ENCODE results near the gene ZNF841.
"Not testable (repeated sequence)": the region's sequence is repeated elsewhere in the genome, so short reads cannot be mapped to it uniquely, and the experiment has no call there.

ZNF841 gene

GRCh38 chr19:52095172-52096014 lies at the start of gene ZNF841:
Gene ZNF841 (minus strand): TSS chr19:52095765. CDS start chr19:52084801, 10,964 bp downstream.
- peak; percentile 17 to 96 (median 87) for DNase-seq

GRCh38 chr19:52142001-52142595 lies 46.5 kb upstream of the ZNF841 start:
- DNase-seq: no peak

GRCh38 chr19:52141203-52141602 lies 45.6 kb upstream of the ZNF841 start:
- DNase-seq: no peak

GRCh38 chr19:52140032-52140710 lies 44.6 kb upstream of the ZNF841 start:
- peak in 10 of 51 donors; percentile 6 to 98 (median 94) for DNase-seq

- peak; percentile 42 to 98 (median 89) for DNase-seq
Observed at GRCh38 chr19:52139252-52140031, 43.9 kb upstream of the ZNF841 start, which contains the start of gene ZNF616. Gene ZNF616 (minus strand): TSS chr19:52139938. CDS start chr19:52130512, 9,426 bp downstream.

GRCh38 chr19:52138983-52139251 lies 43.4 kb upstream of the ZNF841 start:
- peak in 2 of 51 donors; percentile 26 to 49 for DNase-seq

- DNase-seq: peak in 22 of 51 donors; percentile 0 to 42 (median 8)
Observed at GRCh38 chr19:52138278-52138982, 42.9 kb upstream of the ZNF841 start.

- DNase-seq: no peak
Observed at GRCh38 chr19:52120286-52120685, 24.7 kb upstream of the ZNF841 start.

- DNase-seq: no peak
Observed at GRCh38 chr19:52115526-52116053, 20.0 kb upstream of the ZNF841 start.

GRCh38 chr19:52114691-52115090 lies 19.1 kb upstream of the ZNF841 start:
- DNase-seq: no peak

GRCh38 chr19:52112624-52113023 lies 17.1 kb upstream of the ZNF841 start:
- DNase-seq: no peak

GRCh38 chr19:52110780-52111179 lies 15.2 kb upstream of the ZNF841 start:
- no peak for DNase-seq

GRCh38 chr19:52102782-52103181 lies 7.2 kb upstream of the ZNF841 start:
- no peak for DNase-seq

- no peak for DNase-seq
Observed at GRCh38 chr19:52101866-52102562, 6.4 kb upstream of the ZNF841 start.

GRCh38 chr19:52099497-52100138 lies 4.1 kb upstream of the ZNF841 start:
- no peak for DNase-seq

GRCh38 chr19:52096416-52096815 lies 851 bp upstream of the ZNF841 start:
- not testable (repeated sequence) for DNase-seq

- peak in 2 of 51 donors; percentile 6 to 20 for DNase-seq
Observed at GRCh38 chr19:52094526-52095130, 937 bp downstream of the ZNF841 start.

- DNase-seq: no peak
Observed at GRCh38 chr19:52086481-52086880, 9.1 kb downstream of the ZNF841 start.

- no peak for DNase-seq
Observed at GRCh38 chr19:52070496-52070895, 25.1 kb downstream of the ZNF841 start.
